Measurements from ENCODE around the gene GAPT. TPM values are rescaled to one million over a fixed set of nuclear protein-coding genes. Genes with fewer than 3 reads are reported as not detected.
A peak's percentile ranks its signal among the peaks of the same experiment; 100 is the strongest.

GAPT gene
- total RNA-seq, 4 donors from 2014 or later = 2.1 TPM; not detected in 3

- 86 to 90% methylated on average over 1 of the region's 1 CpG for WGBS, 2 donors
- H3K27ac ChIP-seq = peak overlapping the region in 1 of 4 donors; percentile 98
- H3K27me3 ChIP-seq = no peaks in the 10 kb centered on the region
- H3K4me1 ChIP-seq = peaks cover 0 to 50% (median 13%) of the 10 kb centered on the region in 4 donors
- no peak overlapping the region for H3K4me3 ChIP-seq
- H3K36me3 ChIP-seq = peaks cover 0 to 56% (median 7%) of the 10 kb centered on the region in 3 donors
- no peaks in the 10 kb centered on the region for H3K9me3 ChIP-seq
- TF ChIP-seq POLR2A (IDR thresholded peaks at IDR 0.05) = no peak
- TF ChIP-seq, protein P1, sequence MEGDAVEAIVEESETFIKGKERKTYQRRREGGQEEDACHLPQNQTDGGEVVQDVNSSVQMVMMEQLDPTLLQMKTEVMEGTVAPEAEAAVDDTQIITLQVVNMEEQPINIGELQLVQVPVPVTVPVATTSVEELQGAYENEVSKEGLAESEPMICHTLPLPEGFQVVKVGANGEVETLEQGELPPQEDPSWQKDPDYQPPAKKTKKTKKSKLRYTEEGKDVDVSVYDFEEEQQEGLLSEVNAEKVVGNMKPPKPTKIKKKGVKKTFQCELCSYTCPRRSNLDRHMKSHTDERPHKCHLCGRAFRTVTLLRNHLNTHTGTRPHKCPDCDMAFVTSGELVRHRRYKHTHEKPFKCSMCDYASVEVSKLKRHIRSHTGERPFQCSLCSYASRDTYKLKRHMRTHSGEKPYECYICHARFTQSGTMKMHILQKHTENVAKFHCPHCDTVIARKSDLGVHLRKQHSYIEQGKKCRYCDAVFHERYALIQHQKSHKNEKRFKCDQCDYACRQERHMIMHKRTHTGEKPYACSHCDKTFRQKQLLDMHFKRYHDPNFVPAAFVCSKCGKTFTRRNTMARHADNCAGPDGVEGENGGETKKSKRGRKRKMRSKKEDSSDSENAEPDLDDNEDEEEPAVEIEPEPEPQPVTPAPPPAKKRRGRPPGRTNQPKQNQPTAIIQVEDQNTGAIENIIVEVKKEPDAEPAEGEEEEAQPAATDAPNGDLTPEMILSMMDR (IDR thresholded peaks at IDR 0.05) = no peak
- TF ChIP-seq EP300 (IDR thresholded peaks at IDR 0.05) = no peak
- DNase-seq (ENCODE audit: low spot score in 2 of 2) = no peak
Measured at GRCh38 chr5:58454025-58454424, 37.2 kb upstream of the GAPT start.

GRCh38 chr5:58455066-58455465 lies 36.2 kb upstream of the GAPT start:
- H3K36me3 ChIP-seq = peaks cover 0 to 56% (median 7%) of the 10 kb centered on the region in 3 donors
- H3K9me3 ChIP-seq = no peaks in the 10 kb centered on the region
- WGBS, 2 donors = 48 to 56% methylated on average over 5 of the region's 5 CpGs
- peak overlapping the region in 1 of 4 donors; percentile 94 for H3K4me3 ChIP-seq
- TF ChIP-seq, protein P1 (IDR thresholded peaks at IDR 0.05) = no peak
- no peak for TF ChIP-seq EP300 (IDR thresholded peaks at IDR 0.05)
- H3K27ac ChIP-seq = peak overlapping the region in 2 of 4 donors; percentile 98
- peaks cover 0 to 50% (median 13%) of the 10 kb centered on the region in 4 donors for H3K4me1 ChIP-seq
- no peaks in the 10 kb centered on the region for H3K27me3 ChIP-seq
- DNase-seq (ENCODE audit: low spot score in 2 of 2) = no peak

DNA sequence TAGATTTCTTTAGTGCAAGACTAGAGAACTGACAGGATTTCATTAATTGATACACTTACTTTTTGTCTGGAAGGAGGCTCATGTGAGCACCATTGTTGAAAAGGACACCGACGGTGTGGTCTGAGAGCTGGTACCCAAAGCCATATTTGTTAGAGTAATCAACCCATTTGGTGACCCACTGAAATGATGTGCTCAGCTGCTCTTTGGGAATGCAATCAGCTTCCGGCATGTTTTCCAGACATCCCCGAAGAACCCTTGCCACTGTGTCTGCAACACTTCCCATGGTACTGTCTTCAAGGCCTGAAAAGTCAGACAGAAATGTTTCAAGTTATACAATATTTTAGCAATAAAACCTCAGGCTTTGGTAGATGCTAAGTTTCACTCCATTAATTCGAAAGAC lies 35.8 kb upstream of the GAPT start:
- peaks cover 0 to 50% (median 13%) of the 10 kb centered on the region in 4 donors for H3K4me1 ChIP-seq
- H3K27me3 ChIP-seq = no peaks in the 10 kb centered on the region
- TF ChIP-seq EP300 (IDR thresholded peaks at IDR 0.05) (no peak), POLR2A (IDR thresholded peaks at IDR 0.05) (no peak)
- TF ChIP-seq, protein P1 (IDR thresholded peaks at IDR 0.05) = no peak
- H3K36me3 ChIP-seq = peaks cover 0 to 56% (median 7%) of the 10 kb centered on the region in 3 donors
- H3K4me3 ChIP-seq = peak overlapping the region in 1 of 4 donors; percentile 94
- peak overlapping the region in 2 of 4 donors; percentile 98 for H3K27ac ChIP-seq
- no peaks in the 10 kb centered on the region for H3K9me3 ChIP-seq
- DNase-seq (ENCODE audit: low spot score in 2 of 2) = no peak
- 58 to 65% methylated on average over 5 of the region's 5 CpGs for WGBS, 2 donors

DNA sequence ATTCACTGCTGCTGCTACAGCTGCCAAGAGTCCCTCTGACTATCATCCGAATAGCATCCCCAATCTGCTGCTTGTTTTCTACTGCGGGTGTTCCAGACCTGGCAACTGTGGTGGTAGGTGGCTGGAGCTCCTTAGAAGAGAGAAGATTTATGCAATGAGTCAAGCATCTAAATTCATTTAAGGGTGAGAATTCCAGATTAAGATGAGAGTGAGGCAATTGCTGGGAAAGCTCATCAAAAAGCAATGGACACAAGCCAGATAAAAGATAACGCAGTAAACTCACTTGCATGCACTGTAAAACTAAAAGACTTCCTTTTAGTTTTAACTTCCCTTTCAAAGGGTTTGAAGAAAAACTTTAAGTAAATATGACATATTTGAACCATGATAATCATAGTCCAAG lies 35.2 kb upstream of the GAPT start:
- WGBS, 2 donors = 35 to 45% methylated on average over 3 of the region's 3 CpGs
- Histone ChIP-seq H3K4me3 (peak overlapping the region in 3 of 4 donors; percentile 12 to 94 (median 17)), H3K4me1 (peaks cover 0 to 50% (median 13%) of the 10 kb centered on the region in 4 donors), H3K36me3 (peaks cover 0 to 56% (median 7%) of the 10 kb centered on the region in 3 donors), H3K9me3 (no peaks in the 10 kb centered on the region), H3K27ac (peak overlapping the region in 2 of 4 donors; percentile 98), H3K27me3 (no peaks in the 10 kb centered on the region)
- TF ChIP-seq POLR2A (IDR thresholded peaks at IDR 0.05) = no peak
- TF ChIP-seq, protein P1 (IDR thresholded peaks at IDR 0.05) = no peak
- TF ChIP-seq EP300 (IDR thresholded peaks at IDR 0.05) = no peak
- no peak for DNase-seq (ENCODE audit: low spot score in 2 of 2)

DNA sequence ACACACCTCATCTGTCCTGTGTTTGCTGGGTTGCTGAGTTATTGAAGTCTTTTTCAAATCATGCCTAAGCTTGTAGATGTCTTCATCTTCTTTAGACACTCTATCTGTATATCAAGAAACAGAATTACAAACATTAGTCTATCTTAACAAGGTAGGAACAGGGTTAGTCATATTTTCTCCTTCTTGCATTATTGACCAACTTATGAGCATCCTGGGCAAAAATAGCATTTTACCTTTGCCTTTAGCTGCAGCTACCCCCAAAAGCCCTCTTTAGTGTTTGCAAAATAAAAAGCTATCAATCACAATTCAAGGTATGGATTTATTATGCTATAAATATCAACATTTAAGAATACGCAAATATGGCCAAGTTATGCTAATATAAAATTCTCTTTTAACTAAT lies 34.7 kb upstream of the GAPT start:
- H3K27me3 ChIP-seq = no peaks in the 10 kb centered on the region
- no peaks in the 10 kb centered on the region for H3K9me3 ChIP-seq
- 73 to 75% methylated on average over 1 of the region's 1 CpG for WGBS, 2 donors
- peak overlapping the region in 2 of 4 donors; percentile 98 for H3K27ac ChIP-seq
- H3K4me1 ChIP-seq = peaks cover 0 to 50% (median 13%) of the 10 kb centered on the region in 4 donors
- DNase-seq (ENCODE audit: low spot score in 2 of 2) = no peak
- peaks cover 0 to 55% (median 7%) of the 10 kb centered on the region in 3 donors for H3K36me3 ChIP-seq
- TF ChIP-seq, protein P1 (IDR thresholded peaks at IDR 0.05) = no peak
- no peak for TF ChIP-seq EP300 (IDR thresholded peaks at IDR 0.05)
- no peak for TF ChIP-seq POLR2A (IDR thresholded peaks at IDR 0.05)
- peak overlapping the region in 3 of 4 donors; percentile 12 to 94 (median 85) for H3K4me3 ChIP-seq

Data from tibial nerve (tissue), 4 donors.